ENCODE results near the gene ZNF436.
A peak's percentile ranks its signal among the peaks of the same experiment; 100 is the strongest.
"Not testable (repeated sequence)": the region's sequence is repeated elsewhere in the genome, so short reads cannot be mapped to it uniquely, and the experiment has no call there.

ZNF436 gene

GRCh38 chr1:23393706-23394105 is 24.1 kb upstream of the ZNF436 start:
- no peak for DNase-seq (ENCODE audit: low read depth in 2 of 2, low spot score in 1 of 2)

DNA sequence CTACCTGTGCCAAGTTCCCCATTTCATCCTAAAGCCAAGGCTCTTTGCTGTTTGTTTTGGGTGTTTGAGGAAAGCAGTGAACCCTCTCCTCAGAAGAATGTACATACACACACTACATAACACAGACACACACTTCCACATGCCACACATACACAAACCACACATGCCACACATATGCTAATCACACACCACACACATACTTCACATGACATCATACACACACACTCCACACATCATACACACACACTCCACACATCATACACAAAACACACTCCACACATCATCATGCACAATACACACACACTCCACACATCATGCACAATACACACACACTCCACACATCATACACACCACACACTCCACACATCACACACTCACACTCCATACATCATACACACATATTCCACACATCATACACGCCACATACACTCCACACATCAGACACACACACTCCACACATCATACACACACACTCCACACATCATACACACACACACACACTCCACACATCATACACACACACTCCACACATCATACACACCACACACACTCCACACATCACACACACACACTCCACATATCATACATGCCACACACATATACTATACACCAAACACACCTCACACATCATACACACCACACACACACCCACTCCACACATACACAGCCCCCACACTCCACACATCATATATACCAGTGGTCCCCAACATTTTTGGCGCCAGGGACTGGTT is 22.7 kb upstream of the ZNF436 start:
- no peak for DNase-seq (ENCODE audit: low read depth in 2 of 2, low spot score in 1 of 2)

DNA sequence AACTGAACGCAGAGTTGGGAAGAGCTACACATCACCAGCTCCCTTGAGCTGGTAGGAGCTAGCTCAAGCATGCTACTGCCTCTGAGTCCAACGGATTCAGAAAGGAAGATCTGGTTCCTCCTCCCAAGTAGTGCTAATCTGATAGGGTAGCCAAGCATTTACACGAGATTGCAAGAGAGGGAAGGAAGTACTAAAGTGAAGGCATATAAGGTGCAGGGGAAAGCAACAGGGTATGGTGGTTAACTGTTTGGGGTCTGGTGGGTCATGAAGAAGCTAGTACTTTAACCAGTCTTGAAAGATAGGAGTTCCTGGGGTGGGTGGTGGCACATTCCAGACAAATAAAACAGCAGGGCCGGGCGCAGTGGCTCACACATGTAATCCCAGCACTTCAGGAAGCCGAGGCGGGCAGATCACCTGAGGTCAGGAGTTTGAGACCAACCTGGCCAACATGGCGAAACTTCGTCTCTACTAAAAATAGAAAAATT is 20.2 kb upstream of the ZNF436 start:
- DNase-seq (ENCODE audit: low read depth in 2 of 2, low spot score in 1 of 2) = no peak

GRCh38 chr1:23387494-23387893 is 17.9 kb upstream of the ZNF436 start:
- DNase-seq (ENCODE audit: low read depth in 2 of 2, low spot score in 1 of 2) = no peak

GRCh38 chr1:23385119-23385621 is 15.5 kb upstream of the ZNF436 start:
- DNase-seq (ENCODE audit: low read depth in 2 of 2, low spot score in 1 of 2) = no peak

- no peak for DNase-seq (ENCODE audit: low read depth in 2 of 2, low spot score in 1 of 2)
Measured at GRCh38 chr1:23384312-23385058, 14.8 kb upstream of the ZNF436 start.

- DNase-seq (ENCODE audit: low read depth in 2 of 2, low spot score in 1 of 2) = no peak
Measured at GRCh38 chr1:23383577-23384311, 14.1 kb upstream of the ZNF436 start.

GRCh38 chr1:23381233-23381885 is 11.7 kb upstream of the ZNF436 start:
- DNase-seq (ENCODE audit: low read depth in 2 of 2, low spot score in 1 of 2) = no peak

DNA sequence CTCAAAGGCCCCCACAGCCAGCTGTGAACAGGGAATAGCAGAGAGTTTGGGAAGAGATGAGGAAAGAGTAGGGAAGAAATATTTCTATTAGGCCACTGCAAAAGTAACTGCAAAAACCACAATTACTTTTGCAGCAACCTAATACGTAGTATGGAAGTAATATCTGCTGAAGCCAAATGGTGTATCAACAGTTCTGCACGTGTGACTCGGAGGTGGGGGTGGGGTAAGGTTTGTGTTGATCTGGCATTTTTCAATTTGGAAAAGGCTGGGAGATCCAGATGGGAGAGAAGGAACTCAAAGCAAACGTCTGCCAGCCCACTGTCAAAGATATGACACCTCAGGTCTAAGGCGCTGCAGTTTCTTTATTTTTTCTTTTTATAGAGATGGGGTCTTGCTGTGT is 11.1 kb upstream of the ZNF436 start:
- DNase-seq (ENCODE audit: low read depth in 2 of 2, low spot score in 1 of 2) = no peak

GRCh38 chr1:23380236-23380635 is 10.6 kb upstream of the ZNF436 start:
- DNase-seq (ENCODE audit: low read depth in 2 of 2, low spot score in 1 of 2) = not testable (repeated sequence)

GRCh38 chr1:23376890-23377811 is 7.5 kb upstream of the ZNF436 start:
- DNase-seq (ENCODE audit: low read depth in 2 of 2, low spot score in 1 of 2) = no peak

GRCh38 chr1:23374079-23374735 is 4.6 kb upstream of the ZNF436 start:
- not testable (repeated sequence) for DNase-seq (ENCODE audit: low read depth in 2 of 2, low spot score in 1 of 2)

DNA sequence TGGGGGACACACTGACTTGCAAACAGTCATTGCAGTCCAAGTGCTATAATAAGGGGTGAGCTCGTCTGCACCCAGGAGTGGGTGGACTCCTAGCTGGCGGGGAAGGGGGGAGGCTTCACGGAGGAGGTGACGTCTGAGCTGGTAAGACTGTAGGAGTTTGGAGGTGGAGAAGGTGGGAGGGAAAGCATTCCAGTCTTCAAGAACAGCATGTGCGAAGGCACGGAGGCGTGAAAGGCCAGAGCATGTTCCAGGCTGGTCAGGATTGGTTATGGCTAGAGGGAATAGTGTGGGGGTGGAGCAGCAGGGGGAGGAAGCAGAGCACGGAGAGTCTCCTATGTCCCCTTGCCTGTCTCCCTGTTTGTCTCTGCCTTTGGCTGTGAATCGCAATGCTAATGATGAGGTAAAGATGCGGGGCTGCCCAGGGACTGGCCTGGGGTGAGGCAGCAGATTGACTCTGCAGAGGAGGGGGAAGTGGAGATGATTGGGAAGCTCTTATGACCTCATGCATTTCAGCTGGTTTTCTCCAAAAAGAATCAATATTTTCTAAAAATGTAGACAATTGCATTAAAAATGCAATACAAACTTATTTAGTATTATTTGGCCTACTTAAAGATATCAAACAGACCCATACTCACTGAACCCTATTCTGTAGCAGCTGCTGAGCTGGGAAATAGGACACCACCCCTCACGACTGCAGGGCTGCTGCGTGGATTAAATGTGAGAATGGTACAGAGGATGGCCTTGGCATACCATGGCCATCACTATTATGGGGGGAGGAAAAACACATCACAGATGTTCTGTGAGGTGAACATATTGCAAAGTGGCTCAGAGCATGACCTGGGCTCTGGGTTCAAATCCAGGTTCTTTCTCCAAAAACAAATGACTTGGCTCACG is 2.6 kb upstream of the ZNF436 start:
- DNase-seq (ENCODE audit: low read depth in 2 of 2, low spot score in 1 of 2) = no peak

DNA sequence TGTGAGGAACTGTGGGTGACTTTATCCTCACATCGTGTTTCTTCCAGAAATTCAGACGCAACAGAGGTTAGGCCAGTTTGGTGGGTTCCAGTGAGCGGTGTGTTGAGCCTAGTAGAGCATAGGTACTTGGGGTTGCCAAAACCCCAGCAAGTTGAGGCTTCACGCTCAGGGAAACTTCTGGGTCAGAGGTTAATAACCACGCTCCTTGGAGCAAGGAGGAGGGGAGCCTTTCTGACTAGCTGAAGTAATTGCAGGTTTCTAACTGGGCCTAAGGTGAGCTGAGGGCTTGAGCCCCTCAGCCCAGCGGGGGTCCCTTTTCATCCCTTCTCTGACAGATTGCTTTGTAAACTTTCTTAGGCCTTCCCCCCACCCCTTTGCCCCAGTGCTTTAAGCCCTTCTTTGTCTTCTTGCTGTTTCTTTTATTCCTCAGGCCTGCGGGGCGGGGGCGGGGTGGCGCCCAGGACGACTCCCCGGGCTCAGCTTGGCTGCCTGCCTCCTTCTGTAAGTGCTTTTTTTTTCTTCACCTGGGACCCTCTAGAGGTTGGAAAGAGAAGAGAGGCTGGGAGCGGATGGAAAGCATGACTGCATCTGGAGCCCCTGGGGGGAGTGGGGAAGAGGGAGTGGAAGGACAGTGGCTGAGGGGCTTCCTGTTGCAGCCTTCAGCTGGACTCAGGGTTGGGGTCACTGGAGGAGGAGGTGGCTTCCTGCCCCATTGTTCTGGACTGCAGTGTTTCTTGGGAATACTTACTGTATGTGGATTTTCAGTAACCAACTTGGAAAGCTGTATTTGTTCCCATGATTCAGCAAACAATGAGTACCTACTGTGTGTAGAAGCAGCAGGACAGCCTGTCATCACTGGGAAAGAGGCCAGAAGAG is 1.3 kb upstream of the ZNF436 start:
- no peak for DNase-seq (ENCODE audit: low read depth in 2 of 2, low spot score in 1 of 2)

GRCh38 chr1:23370330-23370708 is 683 bp upstream of the ZNF436 start:
- no peak for DNase-seq (ENCODE audit: low read depth in 2 of 2, low spot score in 1 of 2)

- DNase-seq (ENCODE audit: low read depth in 2 of 2, low spot score in 1 of 2) = peak; percentile 62 to 68
Measured at GRCh38 chr1:23368562-23369334, 888 bp downstream of the ZNF436 start.
